H1 (cell line): ENCODE measurements around the gene CUBN.

Experiments
- ATF2 ChIP-seq: IDR thresholded peaks from 2 replicates; pipeline ENCODE4 v1.6.1; 2012; ENCODE audit warnings: low read length, inconsistent platforms
- GABPA ChIP-seq: IDR thresholded peaks from 2 replicates; pipeline ENCODE4 v1.6.1; 2011; ENCODE audit warnings: mild to moderate bottlenecking, low read length, moderate library complexity, borderline replicate concordance; ENCODE audit not compliant: insufficient read depth
- JUN ChIP-seq: IDR thresholded peaks from 2 replicates; pipeline ENCODE4 v1.6.1; 2011; ENCODE audit warnings: low read depth, mild to moderate bottlenecking, improper control_type of control experiment, low read length
- POLR2A ChIP-seq, 2 experiments: IDR thresholded peaks; 1 replicate in 1 of 2; 2 replicates in 1 of 2; pipeline ENCODE4 v1.6.1; 2011; ENCODE audit warnings: low read depth in 2 of 2, low read length in 2 of 2, mild to moderate bottlenecking in 2 of 2; ENCODE audit errors: control extremely low read depth in 1 of 2
- RFX5 ChIP-seq: IDR thresholded peaks from 2 replicates; pipeline ENCODE4 v1.6.1; 2011; ENCODE audit warnings: low read depth, low read length, improper control_type of control experiment, borderline replicate concordance
- SIN3A ChIP-seq, 2 experiments: IDR thresholded peaks in 1 of 2; conservative IDR thresholded peaks in 1 of 2; 2 replicates each; pipeline ENCODE4 v1.6.1; 2011 to 2012; ENCODE audit warnings: low read length in 2 of 2, improper control_type of control experiment in 1 of 2, low read depth in 1 of 2, mild to moderate bottlenecking in 1 of 2
- TF ChIP-seq, protein P1 (sequence below), 3 experiments: IDR thresholded peaks; 1 replicate in 2 of 3; 2 replicates in 1 of 3; pipeline versions ENCODE4 v1.5.1 to v1.6.1; 2011; ENCODE audit warnings: low read length in 3 of 3, mild to moderate bottlenecking in 3 of 3, inconsistent platforms in 2 of 3, low read depth in 1 of 3, moderate library complexity in 1 of 3; ENCODE audit not compliant: insufficient read depth in 1 of 3; ENCODE audit errors: control extremely low read depth in 1 of 3
- TF ChIP-seq, protein P2 (sequence below): IDR thresholded peaks from 2 replicates; pipeline ENCODE4 v1.6.1; 2012; ENCODE audit warnings: inconsistent platforms

DNA sequence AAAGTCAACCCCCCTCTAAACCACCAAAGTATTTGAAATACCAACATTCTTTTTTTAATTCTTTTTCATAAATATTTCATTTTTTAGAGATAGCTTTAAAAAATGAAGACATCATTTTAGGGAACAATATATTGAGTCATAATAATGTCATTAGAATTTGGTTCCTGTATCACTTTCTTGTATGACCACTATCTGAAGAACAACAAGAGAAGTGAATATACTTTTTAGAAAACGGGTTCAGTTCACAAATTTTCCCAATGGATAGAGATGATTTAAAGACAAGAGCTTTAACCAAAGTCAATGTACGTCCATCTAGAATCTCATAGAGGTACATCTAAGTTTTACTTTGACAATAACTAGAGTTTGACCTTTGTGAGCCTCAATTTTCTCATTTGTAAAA, 48.2 kb downstream of the CUBN start:
- TF ChIP-seq, protein P1, sequence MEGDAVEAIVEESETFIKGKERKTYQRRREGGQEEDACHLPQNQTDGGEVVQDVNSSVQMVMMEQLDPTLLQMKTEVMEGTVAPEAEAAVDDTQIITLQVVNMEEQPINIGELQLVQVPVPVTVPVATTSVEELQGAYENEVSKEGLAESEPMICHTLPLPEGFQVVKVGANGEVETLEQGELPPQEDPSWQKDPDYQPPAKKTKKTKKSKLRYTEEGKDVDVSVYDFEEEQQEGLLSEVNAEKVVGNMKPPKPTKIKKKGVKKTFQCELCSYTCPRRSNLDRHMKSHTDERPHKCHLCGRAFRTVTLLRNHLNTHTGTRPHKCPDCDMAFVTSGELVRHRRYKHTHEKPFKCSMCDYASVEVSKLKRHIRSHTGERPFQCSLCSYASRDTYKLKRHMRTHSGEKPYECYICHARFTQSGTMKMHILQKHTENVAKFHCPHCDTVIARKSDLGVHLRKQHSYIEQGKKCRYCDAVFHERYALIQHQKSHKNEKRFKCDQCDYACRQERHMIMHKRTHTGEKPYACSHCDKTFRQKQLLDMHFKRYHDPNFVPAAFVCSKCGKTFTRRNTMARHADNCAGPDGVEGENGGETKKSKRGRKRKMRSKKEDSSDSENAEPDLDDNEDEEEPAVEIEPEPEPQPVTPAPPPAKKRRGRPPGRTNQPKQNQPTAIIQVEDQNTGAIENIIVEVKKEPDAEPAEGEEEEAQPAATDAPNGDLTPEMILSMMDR (IDR thresholded peaks at IDR 0.05; ENCODE audit: control extremely low read depth in 1 of 3, insufficient read depth in 1 of 3, low read depth in 1 of 3, low read length in 3 of 3), result no peak
- TF ChIP-seq GABPA (no peak), JUN (no peak), ATF2 (no peak), SIN3A (conservative IDR thresholded peaks at IDR 0.05 in 1 of 2, IDR thresholded peaks at IDR 0.05 in 1 of 2; ENCODE audit: low read depth in 1 of 2, low read length in 2 of 2) (no peak), POLR2A (IDR thresholded peaks at IDR 0.05; ENCODE audit: control extremely low read depth in 1 of 2, low read depth in 2 of 2, low read length in 2 of 2) (no peak), RFX5 (no peak)
- TF ChIP-seq, protein P2, sequence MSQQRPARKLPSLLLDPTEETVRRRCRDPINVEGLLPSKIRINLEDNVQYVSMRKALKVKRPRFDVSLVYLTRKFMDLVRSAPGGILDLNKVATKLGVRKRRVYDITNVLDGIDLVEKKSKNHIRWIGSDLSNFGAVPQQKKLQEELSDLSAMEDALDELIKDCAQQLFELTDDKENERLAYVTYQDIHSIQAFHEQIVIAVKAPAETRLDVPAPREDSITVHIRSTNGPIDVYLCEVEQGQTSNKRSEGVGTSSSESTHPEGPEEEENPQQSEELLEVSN, result no peak
